Adrenal gland (tissue), 5 donors: ENCODE results near the gene TSPAN9.

ENCODE experiments used
- POLR2A ChIP-seq, 2 donors: fragments of 450-650 bp; IDR thresholded peaks; one replicate each; pipeline ENCODE4 v1.6.1; 2017; ENCODE audit warnings: antibody characterized with exemption in 2 of 2, mild to moderate bottlenecking in 2 of 2, moderate library complexity in 1 of 2
- TF ChIP-seq, protein P1 (sequence below), 6 experiments: fragments of 450-650 bp in 4 of 6; fragments of 200-600 bp in 2 of 6; sonication (generic) in 1 of 6; IDR thresholded peaks; 1 replicate in 5 of 6; 2 replicates in 1 of 6; pipeline versions ENCODE4 v1.5.1 to v1.8.0; 2016 to 2021; ENCODE audit warnings: antibody characterized with exemption in 6 of 6, mild to moderate bottlenecking in 2 of 6, moderate library complexity in 1 of 6
- donor health status: DM: no; HTN: no; CAD: no.

DNA sequence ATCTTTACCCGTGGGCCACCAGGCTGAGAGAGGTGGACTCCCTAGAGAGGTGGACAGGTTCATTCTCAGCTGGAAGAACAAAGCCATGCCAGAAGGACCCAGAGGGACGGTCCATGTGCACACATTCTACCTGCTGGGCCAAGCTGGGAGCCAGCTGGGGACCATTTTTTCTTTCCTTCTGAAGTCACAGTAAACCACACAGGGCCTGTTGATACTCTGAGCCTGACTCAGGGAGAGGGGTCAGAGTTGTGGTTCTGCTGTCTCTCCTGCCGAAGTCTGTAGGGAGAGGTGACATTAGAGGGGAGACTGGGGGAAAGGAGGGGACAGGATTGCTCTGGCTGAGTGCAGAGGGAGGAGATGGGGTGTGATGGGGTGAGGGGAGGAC, 148.6 kb downstream of the TSPAN9 start:
- no peak for TF ChIP-seq POLR2A (IDR thresholded peaks at IDR 0.05)
- TF ChIP-seq, protein P1, sequence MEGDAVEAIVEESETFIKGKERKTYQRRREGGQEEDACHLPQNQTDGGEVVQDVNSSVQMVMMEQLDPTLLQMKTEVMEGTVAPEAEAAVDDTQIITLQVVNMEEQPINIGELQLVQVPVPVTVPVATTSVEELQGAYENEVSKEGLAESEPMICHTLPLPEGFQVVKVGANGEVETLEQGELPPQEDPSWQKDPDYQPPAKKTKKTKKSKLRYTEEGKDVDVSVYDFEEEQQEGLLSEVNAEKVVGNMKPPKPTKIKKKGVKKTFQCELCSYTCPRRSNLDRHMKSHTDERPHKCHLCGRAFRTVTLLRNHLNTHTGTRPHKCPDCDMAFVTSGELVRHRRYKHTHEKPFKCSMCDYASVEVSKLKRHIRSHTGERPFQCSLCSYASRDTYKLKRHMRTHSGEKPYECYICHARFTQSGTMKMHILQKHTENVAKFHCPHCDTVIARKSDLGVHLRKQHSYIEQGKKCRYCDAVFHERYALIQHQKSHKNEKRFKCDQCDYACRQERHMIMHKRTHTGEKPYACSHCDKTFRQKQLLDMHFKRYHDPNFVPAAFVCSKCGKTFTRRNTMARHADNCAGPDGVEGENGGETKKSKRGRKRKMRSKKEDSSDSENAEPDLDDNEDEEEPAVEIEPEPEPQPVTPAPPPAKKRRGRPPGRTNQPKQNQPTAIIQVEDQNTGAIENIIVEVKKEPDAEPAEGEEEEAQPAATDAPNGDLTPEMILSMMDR (IDR thresholded peaks at IDR 0.05) = no peak
